Activated CD8-positive, alpha-beta memory T cell treated with anti-CD3 and anti-CD28 coated beads, Interleukin-2, amount 50 U/mL, for 48 hours (primary cell): Measurements from ENCODE around the gene TIMP2.
"Not testable (repeated sequence)": the region's sequence is repeated elsewhere in the genome, so short reads cannot be mapped to it uniquely, and the experiment has no call there.

Experiments used
- DNase-seq: peaks from one replicate; pipeline ENCODE4 v3.0.0-alpha.2; 2020

Gene TIMP2

GRCh38 chr17:78929908-78930775 lies 5.0 kb upstream of the TIMP2 start:
- no peak for DNase-seq

GRCh38 chr17:78925662-78926555 lies 722 bp upstream of the TIMP2 start:
- no peak for DNase-seq

- no peak for DNase-seq
Observed at GRCh38 chr17:78924481-78925151, 571 bp downstream of the TIMP2 start.

GRCh38 chr17:78923660-78924453 lies 1.3 kb downstream of the TIMP2 start:
- DNase-seq = peak; percentile 70

- no peak for DNase-seq
Observed at GRCh38 chr17:78922816-78923498, 2.2 kb downstream of the TIMP2 start.

- DNase-seq = no peak
Observed at GRCh38 chr17:78921437-78921971, 3.7 kb downstream of the TIMP2 start.

- DNase-seq = no peak
Observed at GRCh38 chr17:78920528-78920927, 4.7 kb downstream of the TIMP2 start.

GRCh38 chr17:78919861-78920450 lies 5.2 kb downstream of the TIMP2 start:
- DNase-seq = no peak

GRCh38 chr17:78918979-78919378 lies 6.2 kb downstream of the TIMP2 start:
- no peak for DNase-seq

GRCh38 chr17:78917451-78918275 lies 7.5 kb downstream of the TIMP2 start:
- no peak for DNase-seq

GRCh38 chr17:78915872-78916632 lies 9.1 kb downstream of the TIMP2 start:
- no peak for DNase-seq

- DNase-seq = no peak
Observed at GRCh38 chr17:78913115-78913514, 12.1 kb downstream of the TIMP2 start.

GRCh38 chr17:78912082-78912481 lies 13.1 kb downstream of the TIMP2 start:
- no peak for DNase-seq

GRCh38 chr17:78911543-78911942 lies 13.6 kb downstream of the TIMP2 start:
- DNase-seq = not testable (repeated sequence)

- DNase-seq = no peak
Observed at GRCh38 chr17:78910497-78911284, 14.5 kb downstream of the TIMP2 start.

- no peak for DNase-seq
Observed at GRCh38 chr17:78908426-78908825, 16.8 kb downstream of the TIMP2 start.

GRCh38 chr17:78905541-78905940 lies 19.6 kb downstream of the TIMP2 start:
- DNase-seq = no peak

- no peak for DNase-seq
Observed at GRCh38 chr17:78905116-78905515, 20.1 kb downstream of the TIMP2 start.

- DNase-seq = no peak
Observed at GRCh38 chr17:78904371-78904770, 20.8 kb downstream of the TIMP2 start.
